Keratinocyte (primary cell): ENCODE measurements around the gene NTHL1.

ENCODE experiments used
- EZH2 ChIP-seq: IDR thresholded peaks from one replicate; pipeline ENCODE4 v1.6.1; 2012; ENCODE audit warnings: inconsistent platforms, mild to moderate bottlenecking, low read length, moderate library complexity
- TF ChIP-seq, protein P1 (sequence below), 3 experiments: IDR thresholded peaks in 1 of 3; conservative IDR thresholded peaks in 1 of 3; optimal IDR thresholded peaks in 1 of 3; 2 replicates in 2 of 3; 3 replicates in 1 of 3; pipeline versions ENCODE3 to v1.5.1; 2011; ENCODE audit warnings: low read length in 3 of 3, mild to moderate bottlenecking in 3 of 3, moderate library complexity in 2 of 3, control low read depth in 1 of 3, inconsistent platforms in 1 of 3; ENCODE audit not compliant: insufficient read depth in 2 of 3; ENCODE audit errors: extremely low read depth in 1 of 3

DNA sequence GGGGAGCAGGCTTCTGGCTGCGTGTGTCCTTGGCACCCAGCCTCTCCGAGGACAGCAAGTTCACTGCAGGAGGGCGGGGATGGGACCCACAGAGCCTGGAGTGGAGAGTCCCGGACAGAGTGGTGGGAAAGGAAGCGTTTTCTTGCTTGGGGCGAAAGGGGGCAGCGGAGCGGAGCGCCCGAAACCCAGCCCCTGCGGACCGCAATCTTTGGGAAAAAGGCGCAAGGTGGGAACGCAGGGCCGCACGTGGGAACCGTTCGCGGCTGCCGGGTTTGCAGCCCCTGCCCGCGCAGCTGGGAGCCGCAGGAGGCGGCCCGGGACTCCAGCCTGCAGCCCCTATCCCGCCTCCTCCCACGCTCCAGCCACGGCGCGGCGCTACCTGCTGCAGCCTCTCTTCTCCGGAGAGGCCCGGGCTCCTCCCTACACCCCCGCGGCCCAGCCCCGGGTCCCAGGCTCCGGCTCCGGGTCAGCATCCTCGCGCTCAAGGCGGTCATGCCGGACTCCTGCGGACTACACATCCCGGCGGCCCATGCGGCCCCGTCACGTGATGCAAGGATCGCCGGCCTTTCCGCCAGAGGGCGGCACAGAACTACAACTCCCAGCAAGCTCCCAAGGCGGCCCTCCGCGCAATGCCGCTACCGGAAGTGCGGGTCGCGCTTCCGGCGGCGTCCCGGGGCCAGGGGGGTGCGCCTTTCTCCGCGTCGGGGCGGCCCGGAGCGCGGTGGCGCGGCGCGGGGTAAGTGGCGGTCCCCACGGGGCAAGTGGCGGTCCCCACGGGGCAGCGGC lies at the start of gene NTHL1, which contains the start of gene TSC2:
- TF ChIP-seq, protein P1, sequence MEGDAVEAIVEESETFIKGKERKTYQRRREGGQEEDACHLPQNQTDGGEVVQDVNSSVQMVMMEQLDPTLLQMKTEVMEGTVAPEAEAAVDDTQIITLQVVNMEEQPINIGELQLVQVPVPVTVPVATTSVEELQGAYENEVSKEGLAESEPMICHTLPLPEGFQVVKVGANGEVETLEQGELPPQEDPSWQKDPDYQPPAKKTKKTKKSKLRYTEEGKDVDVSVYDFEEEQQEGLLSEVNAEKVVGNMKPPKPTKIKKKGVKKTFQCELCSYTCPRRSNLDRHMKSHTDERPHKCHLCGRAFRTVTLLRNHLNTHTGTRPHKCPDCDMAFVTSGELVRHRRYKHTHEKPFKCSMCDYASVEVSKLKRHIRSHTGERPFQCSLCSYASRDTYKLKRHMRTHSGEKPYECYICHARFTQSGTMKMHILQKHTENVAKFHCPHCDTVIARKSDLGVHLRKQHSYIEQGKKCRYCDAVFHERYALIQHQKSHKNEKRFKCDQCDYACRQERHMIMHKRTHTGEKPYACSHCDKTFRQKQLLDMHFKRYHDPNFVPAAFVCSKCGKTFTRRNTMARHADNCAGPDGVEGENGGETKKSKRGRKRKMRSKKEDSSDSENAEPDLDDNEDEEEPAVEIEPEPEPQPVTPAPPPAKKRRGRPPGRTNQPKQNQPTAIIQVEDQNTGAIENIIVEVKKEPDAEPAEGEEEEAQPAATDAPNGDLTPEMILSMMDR (optimal IDR thresholded peaks at IDR 0.05 in 1 of 3, IDR thresholded peaks at IDR 0.05 in 1 of 3, conservative IDR thresholded peaks at IDR 0.05 in 1 of 3; ENCODE audit: extremely low read depth in 1 of 3, insufficient read depth in 2 of 3, low read length in 3 of 3), result peak in 2 of 3 experiments; percentile 9 to 61
- TF ChIP-seq EZH2, result no peak
